ENCODE results near the gene ATF6.

GRCh38 chr1:161935264-161935663 is 169.1 kb downstream of the ATF6 start:
- TF ChIP-seq ARNT (IDR thresholded peaks at IDR 0.05) (no peak), ZNF384 (IDR thresholded peaks at IDR 0.05) (no peak), HDGF (IDR thresholded peaks at IDR 0.05; ENCODE audit: borderline replicate concordance) (no peak), ELF4 (IDR thresholded peaks at IDR 0.05) (no peak), FOXK2 (IDR thresholded peaks at IDR 0.05) (no peak), FOXA1 (IDR thresholded peaks at IDR 0.05) (no peak), SP1 (IDR thresholded peaks at IDR 0.05) (no peak), LEF1 (IDR thresholded peaks at IDR 0.05; ENCODE audit: borderline replicate concordance) (no peak), TARDBP (IDR thresholded peaks at IDR 0.05) (no peak), BHLHE40 (IDR thresholded peaks at IDR 0.05; ENCODE audit: borderline replicate concordance) (no peak), SUZ12 (IDR thresholded peaks at IDR 0.05) (no peak), NFRKB (IDR thresholded peaks at IDR 0.05) (no peak), L3MBTL2 (conservative IDR thresholded peaks at IDR 0.05) (no peak)

Data from HEK293T (cell line).